GM12878 (cell line): Measurements from ENCODE around the gene DMXL1. TPM values are rescaled to one million over a fixed set of nuclear protein-coding genes. Genes with fewer than 3 reads are reported as not detected.

ENCODE experiments used
- BCLAF1 ChIP-seq: fragments of 450-650 bp; IDR thresholded peaks from 2 replicates; pipeline ENCODE4 v1.6.1; 2017; ENCODE audit warnings: antibody characterized with exemption, mild to moderate bottlenecking, moderate library complexity
- CEBPZ ChIP-seq: fragments of 150-350 bp; IDR thresholded peaks from 2 replicates; pipeline ENCODE4 v1.6.1; 2016; ENCODE audit warnings: low read depth, low read length
- DPF2 ChIP-seq: fragments of 450-650 bp; IDR thresholded peaks from 2 replicates; pipeline ENCODE4 v1.6.1; 2017; ENCODE audit warnings: mild to moderate bottlenecking
- ETV6 ChIP-seq, 2 experiments: fragments of 450-650 bp in 1 of 2; IDR thresholded peaks in 1 of 2; conservative IDR thresholded peaks in 1 of 2; 2 replicates each; pipeline ENCODE4 v1.6.1; 2014; ENCODE audit warnings: antibody characterized with exemption in 1 of 2, borderline replicate concordance in 1 of 2, low read depth in 1 of 2, mild to moderate bottlenecking in 1 of 2, moderate library complexity in 1 of 2
- MAX ChIP-seq: IDR thresholded peaks from 2 replicates; pipeline ENCODE4 v1.6.1; 2012; ENCODE audit warnings: low read depth, low read length, improper control_type of control experiment
- NR2F1 ChIP-seq: fragments of 450-650 bp; conservative IDR thresholded peaks from 2 replicates; pipeline ENCODE4 v1.6.1; 2017; ENCODE audit warnings: mild to moderate bottlenecking
- RCOR1 ChIP-seq: conservative IDR thresholded peaks from 2 replicates; pipeline ENCODE4 v1.6.1; 2012; ENCODE audit warnings: low read depth, low read length, improper control_type of control experiment
- SREBF1 ChIP-seq: IDR thresholded peaks from 2 replicates; pipeline ENCODE4 v1.6.1; 2012; ENCODE audit warnings: mild to moderate bottlenecking, low read length
- ZNF687 ChIP-seq: fragments of 450-650 bp; IDR thresholded peaks from 2 replicates; pipeline ENCODE4 v1.6.1; 2017; ENCODE audit warnings: mild to moderate bottlenecking, moderate library complexity
- ZSCAN29 ChIP-seq: fragments of 450-650 bp; IDR thresholded peaks from 2 replicates; pipeline ENCODE4 v1.6.1; 2017; ENCODE audit warnings: mild to moderate bottlenecking, moderate library complexity
- polyA plus RNA-seq, 11 experiments: library from polyadenylated mRNA; depleted of rRNA in 4 of 11; unstranded in 6 of 11; stranded (reverse) in 5 of 11; fragments of >200 nt; fragmentation: Nextera tagmentation in 4 of 11; fragmentation: Illumina TruSeq in 1 of 11; extraction: Ambion mirVana in 4 of 11; extraction: Trizol in 1 of 11; gene quantifications; 1 replicate in 1 of 11; 2 replicates in 10 of 11; pipeline versions ENCODE4 v1.2.1 to v1.2.3, GENCODE V29; 2011 to 2016; ENCODE audit warnings: inconsistent platforms in 2 of 11, missing spikeins in 2 of 11, low read depth in 1 of 11
- total RNA-seq, 4 experiments: library from RNA; depleted of rRNA in 3 of 4; stranded (reverse); fragments of >200 nt in 3 of 4; fragmentation: Illumina TruSeq in 1 of 4; extraction: Trizol in 1 of 4; gene quantifications; 2 replicates each; pipeline versions ENCODE4 v1.2.1 to v1.2.3, GENCODE V29; 2013 to 2021

Gene DMXL1
- total and polyA plus RNA-seq, 10 of the 15 experiments (the other 5 are each of a cell fraction or from before 2014, with no cell fraction given), result 9.1 to 67.7 (median 34.1) TPM

GRCh38 chr5:119263639-119264038, 192.8 kb downstream of the DMXL1 start (continued):
- no peak for TF ChIP-seq BCLAF1
- no peak for TF ChIP-seq MAX
- TF ChIP-seq RCOR1, result no peak
- no peak for TF ChIP-seq ETV6 (conservative IDR thresholded peaks at IDR 0.05 in 1 of 2, IDR thresholded peaks at IDR 0.05 in 1 of 2; ENCODE audit: borderline replicate concordance in 1 of 2, low read depth in 1 of 2)
- TF ChIP-seq NR2F1, result no peak
- no peak for TF ChIP-seq CEBPZ
- TF ChIP-seq SREBF1, result no peak
- no peak for TF ChIP-seq ZSCAN29
- TF ChIP-seq DPF2, result no peak
- TF ChIP-seq ZNF687, result no peak
